ENCODE results near the gene CDH20.

- TF ChIP-seq CTCF (IDR thresholded peaks at IDR 0.05), result no peak
- no peak for TF ChIP-seq POLR2A (IDR thresholded peaks at IDR 0.05)
- TF ChIP-seq POLR2AphosphoS5 (IDR thresholded peaks at IDR 0.05), result no peak
- TF ChIP-seq EP300 (IDR thresholded peaks at IDR 0.05), result no peak
Measured at GRCh38 chr18:61400016-61400635, 66.9 kb downstream of the CDH20 start.

Measured in suprapubic skin (tissue), 4 donors.